HEK293 (cell line): ENCODE measurements around the gene NUDT13.

Experiments
- CTCF ChIP-seq: fragments of 450-650 bp; formaldehyde crosslinking; IDR thresholded peaks from 2 replicates; pipeline ENCODE4 v1.5.1; 2016; ENCODE audit warnings: missing biosample characterization, missing genetic modification characterization
- SP7 ChIP-seq: fragments of 450-650 bp; formaldehyde crosslinking; IDR thresholded peaks from 2 replicates; pipeline ENCODE4 v1.5.1; 2016; ENCODE audit warnings: missing biosample characterization, missing genetic modification characterization
- ZBTB21 ChIP-seq: fragments of 450-650 bp; formaldehyde crosslinking; IDR thresholded peaks from 2 replicates; pipeline ENCODE4 v1.5.1; 2017; ENCODE audit warnings: missing biosample characterization, missing genetic modification characterization
- ZNF404 ChIP-seq: fragments of 450-650 bp; formaldehyde crosslinking; IDR thresholded peaks from 2 replicates; pipeline ENCODE4 v1.5.1; 2017; ENCODE audit warnings: missing biosample characterization, missing genetic modification characterization
- ZNF707 ChIP-seq: fragments of 450-650 bp; formaldehyde crosslinking; IDR thresholded peaks from 2 replicates; pipeline ENCODE4 v1.5.1; 2016; ENCODE audit warnings: missing biosample characterization, missing genetic modification characterization
- ZNF837 ChIP-seq: fragments of 450-650 bp; formaldehyde crosslinking; IDR thresholded peaks from 2 replicates; pipeline ENCODE4 v1.5.1; 2016; ENCODE audit warnings: missing biosample characterization, missing genetic modification characterization

GRCh38 chr10:73159038-73159648, 48.9 kb downstream of the NUDT13 start:
- 0 out of 2 replicates have a peak, but pooled peaks have one; percentile 42 for TF ChIP-seq CTCF (tag by site-specific recombination)
- peak; percentile 12; the same call in 1 of the 2 replicates for TF ChIP-seq SP7 (tag by site-specific recombination)
- no peak for TF ChIP-seq ZBTB21 (tag by site-specific recombination)
- TF ChIP-seq ZNF404 (tag by site-specific recombination) = no peak
- TF ChIP-seq ZNF837 (tag by site-specific recombination) = no peak
- TF ChIP-seq ZNF707 (tag by site-specific recombination) = no peak
